HAP-1 (cell line): ENCODE results near the gene KCNMB2.

ENCODE experiments used
- DNase-seq, 2 experiments: peaks; one replicate each; pipeline ENCODE4 v3.0.0-alpha.2; 2016 to 2020; ENCODE audit warnings: low spot score in 2 of 2
- H3K27me3 ChIP-seq: fragments of 250-450 bp; sonication (Bioruptor Pico); 2 replicates; pipeline ENCODE4 v1.5.1; 2020; ENCODE audit warnings: low read depth, mild to moderate bottlenecking, moderate library complexity
- H3K36me3 ChIP-seq: fragments of 250-450 bp; sonication (Bioruptor Pico); replicated peaks from 2 replicates; pipeline ENCODE4 v1.5.1; 2020; ENCODE audit warnings: mild to moderate bottlenecking
- H3K4me1 ChIP-seq: fragments of 250-450 bp; sonication (Bioruptor Pico); 2 replicates; pipeline ENCODE4 v1.5.1; 2020; ENCODE audit warnings: mild to moderate bottlenecking
- H3K4me3 ChIP-seq: fragments of 250-450 bp; sonication (Bioruptor Pico); 2 replicates; pipeline ENCODE4 v1.5.1; 2020; ENCODE audit warnings: mild to moderate bottlenecking, moderate library complexity
- H3K9me3 ChIP-seq: fragments of 250-450 bp; sonication (Bioruptor Pico); 2 replicates; pipeline ENCODE4 v1.5.1; 2020; ENCODE audit warnings: mild to moderate bottlenecking, moderate library complexity
- in situ Hi-C: fragments of 300-500 bp; cut with MboI; formaldehyde crosslinking; loops from 3 replicates; pipeline ENCODE4 v1.14.3; 2020; ENCODE audit warnings: low sequenced_read_pairs, inconsistent platforms, mixed read lengths

KCNMB2 gene

GRCh38 chr3:178618896-178619295, 82.7 kb downstream of the KCNMB2 start:
- Histone ChIP-seq H3K4me3 (no peak overlapping the region), H3K27me3 (no peaks in the 10 kb centered on the region), H3K4me1 (no peaks in the 10 kb centered on the region), H3K9me3 (no peaks in the 10 kb centered on the region), H3K36me3 (no peaks in the 10 kb centered on the region)
- in situ Hi-C loops: no loop called here
- DNase-seq: no peak

DNA sequence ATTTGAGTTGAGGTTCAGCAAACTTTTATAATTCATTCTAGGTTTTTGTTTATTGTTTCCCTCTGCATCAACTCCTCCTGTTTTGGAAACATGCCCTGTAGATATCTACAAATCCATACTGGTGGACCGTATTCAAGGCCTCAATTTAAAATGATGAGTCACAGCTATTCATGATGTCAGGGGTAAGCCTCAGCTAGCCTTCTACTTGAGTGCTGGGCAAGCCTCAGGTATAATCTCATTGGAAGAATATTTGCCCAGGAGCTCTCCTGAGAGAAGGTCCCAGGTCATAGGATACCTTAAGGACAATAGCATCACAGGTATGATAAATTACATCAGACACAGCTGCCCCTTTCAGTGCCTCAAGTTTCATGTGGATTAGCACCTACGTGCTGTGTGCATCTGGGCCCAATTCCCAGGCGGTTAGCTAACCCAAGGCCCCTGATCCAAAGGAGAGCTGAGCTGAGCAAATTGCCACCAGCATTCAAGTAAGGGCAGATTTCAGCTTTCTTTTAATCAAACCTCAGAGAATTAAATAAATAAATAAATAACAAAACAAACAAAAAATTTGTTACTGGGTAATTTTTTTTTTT, 87.5 kb downstream of the KCNMB2 start:
- Histone ChIP-seq H3K36me3 (no peaks in the 10 kb centered on the region), H3K9me3 (no peaks in the 10 kb centered on the region), H3K4me1 (no peaks in the 10 kb centered on the region), H3K4me3 (no peak overlapping the region), H3K27me3 (no peaks in the 10 kb centered on the region)
- in situ Hi-C loops: no loop called here
- DNase-seq: no peak

DNA sequence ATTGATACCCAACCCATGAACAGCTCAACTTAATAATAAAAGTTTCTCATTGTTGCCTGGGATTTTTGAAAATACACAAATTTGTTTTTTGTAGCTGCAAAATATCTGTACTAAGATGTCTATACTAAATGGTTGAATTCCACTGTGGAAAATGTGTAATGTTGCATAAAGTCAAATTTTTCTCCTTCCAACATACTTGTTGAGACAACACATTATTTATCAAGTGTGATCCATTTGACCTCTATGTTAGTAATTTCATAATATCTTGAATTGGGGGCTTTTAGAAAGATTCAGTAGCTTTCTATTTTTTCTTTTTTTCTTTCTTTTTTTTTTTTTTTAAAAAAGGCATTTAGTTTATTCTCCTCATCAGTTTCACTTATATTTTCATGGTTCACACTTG, 88.0 kb downstream of the KCNMB2 start:
- Histone ChIP-seq H3K9me3 (no peaks in the 10 kb centered on the region), H3K27me3 (no peaks in the 10 kb centered on the region), H3K4me3 (no peak overlapping the region), H3K36me3 (no peaks in the 10 kb centered on the region), H3K4me1 (no peaks in the 10 kb centered on the region)
- no peak for DNase-seq
- in situ Hi-C loops: no loop called here

DNA sequence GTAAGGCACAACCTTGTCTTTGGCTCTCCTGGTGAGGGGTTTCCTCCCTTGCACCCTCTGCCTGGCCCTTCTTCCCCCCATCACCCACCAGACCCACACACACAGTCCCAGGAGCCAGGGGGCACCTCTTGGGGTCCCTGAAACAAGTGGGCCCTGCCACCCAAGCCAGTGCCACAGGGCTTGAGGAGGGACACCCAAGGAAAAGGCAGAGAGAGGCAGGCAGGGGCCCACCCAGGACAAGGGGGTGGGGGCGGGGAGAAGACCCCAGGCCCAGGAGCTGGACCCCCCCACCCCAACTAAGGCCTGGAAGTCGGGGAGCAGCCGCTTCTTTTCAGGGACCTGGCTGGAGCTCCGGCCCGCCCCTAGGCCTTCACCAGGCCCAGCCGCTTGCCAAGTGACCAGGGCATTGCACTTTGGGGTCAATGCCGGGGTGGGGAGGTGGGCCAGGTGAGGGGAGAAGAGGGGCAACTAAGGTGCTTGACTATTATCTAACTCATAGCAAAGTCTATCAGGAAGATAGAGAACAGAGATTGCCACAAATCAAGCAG, 88.9 kb downstream of the KCNMB2 start:
- Histone ChIP-seq H3K4me1 (no peaks in the 10 kb centered on the region), H3K36me3 (no peaks in the 10 kb centered on the region), H3K4me3 (no peak overlapping the region), H3K9me3 (no peaks in the 10 kb centered on the region), H3K27me3 (no peaks in the 10 kb centered on the region)
- in situ Hi-C loops: no loop called here
- no peak for DNase-seq

GRCh38 chr3:178628037-178628436, 91.8 kb downstream of the KCNMB2 start:
- H3K9me3 ChIP-seq: no peaks in the 10 kb centered on the region
- no peak for DNase-seq
- H3K4me1 ChIP-seq: no peaks in the 10 kb centered on the region

GRCh38 chr3:178629430-178630178, 93.4 kb downstream of the KCNMB2 start:
- in situ Hi-C loops: no loop called here
- H3K4me3 ChIP-seq: no peak overlapping the region
- H3K4me1 ChIP-seq: no peaks in the 10 kb centered on the region
- no peaks in the 10 kb centered on the region for H3K27me3 ChIP-seq
- H3K9me3 ChIP-seq: no peaks in the 10 kb centered on the region
- no peaks in the 10 kb centered on the region for H3K36me3 ChIP-seq
- DNase-seq: no peak

More at GRCh38 chr3:178628037-178628436, 91.8 kb downstream of the KCNMB2 start:
- H3K27me3 ChIP-seq: no peaks in the 10 kb centered on the region
- in situ Hi-C loops: no loop called here
- no peaks in the 10 kb centered on the region for H3K36me3 ChIP-seq
- H3K4me3 ChIP-seq: no peak overlapping the region

DNA sequence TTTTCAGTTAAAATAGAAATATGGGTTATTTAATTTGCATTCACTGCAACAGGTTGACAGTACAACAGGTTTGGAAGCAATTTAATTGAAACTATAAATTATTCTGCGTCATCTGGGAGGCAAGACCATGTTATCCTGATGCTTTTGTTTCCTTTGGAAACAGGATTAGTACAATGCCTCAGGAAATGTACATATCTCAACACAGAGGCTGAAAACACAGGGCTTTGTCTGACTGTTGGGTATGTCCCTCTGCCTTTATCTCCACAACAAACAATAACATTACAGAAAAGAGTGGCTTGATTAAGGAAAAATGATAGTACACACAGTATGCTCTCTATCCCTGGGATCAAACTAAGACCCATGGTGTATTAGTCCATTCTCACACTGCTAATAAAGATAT, 95.7 kb downstream of the KCNMB2 start:
- no peak overlapping the region for H3K4me3 ChIP-seq
- no peaks in the 10 kb centered on the region for H3K9me3 ChIP-seq
- H3K27me3 ChIP-seq: no peaks in the 10 kb centered on the region
- in situ Hi-C loops: no loop called here
- H3K36me3 ChIP-seq: no peaks in the 10 kb centered on the region
- no peaks in the 10 kb centered on the region for H3K4me1 ChIP-seq
- no peak for DNase-seq

DNA sequence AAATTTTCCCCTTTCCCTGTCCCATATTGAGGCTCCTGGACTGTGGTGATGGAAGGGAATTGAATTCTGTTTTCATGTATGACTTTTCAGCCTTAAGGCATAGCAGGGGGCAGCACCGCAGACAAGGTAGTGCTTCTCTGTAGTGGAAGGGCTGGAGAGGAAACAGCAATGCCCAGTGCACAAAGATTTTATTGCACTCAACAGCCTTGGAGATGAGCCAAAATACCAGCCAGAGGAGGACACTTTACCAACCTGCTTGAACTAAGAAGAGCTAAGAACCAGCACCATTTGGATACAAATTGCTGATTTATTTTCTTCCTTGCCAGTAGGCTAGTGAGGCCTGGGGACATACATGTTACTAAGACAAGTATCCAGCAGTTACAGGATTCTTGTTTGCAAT, 98.7 kb downstream of the KCNMB2 start:
- H3K4me3 ChIP-seq: no peak overlapping the region
- no peaks in the 10 kb centered on the region for H3K4me1 ChIP-seq
- in situ Hi-C loops: no loop called here
- no peaks in the 10 kb centered on the region for H3K36me3 ChIP-seq
- H3K9me3 ChIP-seq: no peaks in the 10 kb centered on the region
- no peaks in the 10 kb centered on the region for H3K27me3 ChIP-seq
- no peak for DNase-seq

DNA sequence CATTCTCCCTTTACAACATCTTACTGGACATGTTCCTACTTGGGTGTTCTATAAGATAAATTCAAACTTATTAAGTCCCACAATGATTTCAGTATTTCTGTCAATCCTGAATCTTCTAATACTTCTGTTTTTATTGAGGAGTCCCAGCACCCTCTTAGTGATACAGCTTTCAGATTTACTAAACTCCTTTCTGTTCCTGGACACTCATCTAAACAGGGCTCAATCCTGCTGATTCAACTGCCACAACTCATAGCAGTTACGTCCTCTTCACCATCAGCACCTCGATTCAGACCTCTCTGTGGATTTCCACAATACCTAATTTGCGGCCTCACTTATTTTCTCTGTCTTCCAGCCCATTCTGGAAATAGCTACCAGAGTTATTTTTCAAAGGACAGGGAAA, 101.6 kb downstream of the KCNMB2 start:
- Histone ChIP-seq H3K36me3 (no peaks in the 10 kb centered on the region), H3K4me3 (no peak overlapping the region), H3K9me3 (no peaks in the 10 kb centered on the region), H3K27me3 (no peaks in the 10 kb centered on the region), H3K4me1 (no peaks in the 10 kb centered on the region)
- DNase-seq: no peak
- in situ Hi-C loops: no loop called here

- DNase-seq: no peak
- Histone ChIP-seq H3K9me3 (no peaks in the 10 kb centered on the region), H3K36me3 (no peaks in the 10 kb centered on the region), H3K4me3 (no peak overlapping the region), H3K27me3 (no peaks in the 10 kb centered on the region), H3K4me1 (no peaks in the 10 kb centered on the region)
- in situ Hi-C loops: no loop called here
Measured at GRCh38 chr3:178645503-178645902, 109.3 kb downstream of the KCNMB2 start.

DNA sequence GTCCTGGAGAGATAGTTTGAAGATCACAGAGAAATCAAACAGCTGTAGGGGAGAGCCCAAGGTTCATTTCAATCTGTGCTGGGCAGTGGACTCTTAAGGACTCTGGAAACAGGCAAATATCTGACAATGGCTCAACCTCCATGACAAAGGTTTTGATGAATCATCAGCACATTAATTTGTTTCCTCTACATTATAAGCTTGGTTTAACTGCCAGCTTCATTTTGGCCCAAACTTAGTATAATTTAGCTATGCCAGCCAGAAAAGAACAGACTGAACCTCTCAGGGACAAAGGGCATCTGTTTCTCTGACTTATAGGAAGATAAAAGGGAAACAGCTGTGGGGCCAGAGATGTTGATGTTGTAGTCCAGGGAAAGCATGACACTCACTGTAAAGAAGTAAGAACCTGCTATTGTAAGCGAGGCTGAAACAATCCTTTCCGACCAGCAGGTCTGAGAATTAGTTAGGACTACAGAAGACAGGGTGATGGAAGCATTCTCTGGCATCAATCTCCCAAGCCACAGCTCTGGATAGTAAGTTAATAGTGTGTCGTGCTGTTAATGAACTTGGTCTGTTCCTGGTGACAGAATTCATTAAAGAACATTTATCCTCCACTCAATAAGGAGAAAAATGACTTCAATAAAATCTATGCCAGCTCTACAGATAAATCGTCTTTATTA, 110.1 kb downstream of the KCNMB2 start:
- DNase-seq: no peak
- no peaks in the 10 kb centered on the region for H3K9me3 ChIP-seq

GRCh38 chr3:178655488-178655887, 119.3 kb downstream of the KCNMB2 start:
- H3K9me3 ChIP-seq: no peaks in the 10 kb centered on the region
- DNase-seq: no peak
- H3K4me3 ChIP-seq: no peak overlapping the region
- H3K36me3 ChIP-seq: no peaks in the 10 kb centered on the region
- no peaks in the 10 kb centered on the region for H3K4me1 ChIP-seq
- in situ Hi-C loops: no loop called here
- no peaks in the 10 kb centered on the region for H3K27me3 ChIP-seq

More for the DNA sequence above, 110.1 kb downstream of the KCNMB2 start:
- no peaks in the 10 kb centered on the region for H3K36me3 ChIP-seq
- in situ Hi-C loops: no loop called here
- no peak overlapping the region for H3K4me3 ChIP-seq
- H3K27me3 ChIP-seq: no peaks in the 10 kb centered on the region
- H3K4me1 ChIP-seq: no peaks in the 10 kb centered on the region

DNA sequence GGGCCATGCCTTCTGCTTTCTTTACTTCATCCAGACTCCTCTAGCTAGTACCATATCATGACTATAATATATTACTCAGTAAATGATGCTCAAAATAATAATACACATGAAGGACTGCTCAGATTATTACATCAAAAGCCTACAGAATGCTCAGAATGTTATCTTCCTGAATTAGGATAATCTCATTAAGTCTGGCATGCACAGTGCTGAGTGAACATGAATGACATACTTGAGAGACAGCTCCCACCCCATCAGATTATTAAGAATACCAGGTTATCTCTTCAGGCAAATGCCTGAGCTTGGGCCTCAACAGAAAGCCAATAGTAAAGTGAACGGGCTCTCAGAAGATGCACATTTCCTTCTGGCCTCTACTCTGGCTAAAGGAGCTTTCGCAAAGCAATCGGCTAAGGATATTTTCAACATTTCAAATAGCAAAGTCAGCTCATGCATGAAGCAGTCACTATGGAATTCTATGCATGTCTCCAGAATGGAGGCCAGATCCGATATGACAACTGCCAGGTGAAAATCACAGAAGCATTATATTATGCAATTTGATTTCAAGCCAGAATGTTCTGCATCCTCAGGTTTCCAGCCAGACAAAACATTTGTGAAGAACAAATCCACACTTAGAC, 122.6 kb downstream of the KCNMB2 start:
- Histone ChIP-seq H3K9me3 (no peaks in the 10 kb centered on the region), H3K36me3 (no peaks in the 10 kb centered on the region), H3K4me1 (peaks cover 4% of the 10 kb centered on the region), H3K27me3 (no peaks in the 10 kb centered on the region), H3K4me3 (no peak overlapping the region)
- DNase-seq: no peak
- in situ Hi-C loops: no loop called here
